D721Med (cell line): ENCODE measurements around the gene DIDO1.
A peak's percentile ranks its signal among the peaks of the same experiment; 100 is the strongest.

Source experiments
- DNase-seq: peaks from one replicate; pipeline ENCODE4 v3.0.0; 2011; ENCODE audit warnings: low spot score; ENCODE audit not compliant: insufficient read length
- FAIRE-seq: peaks from 2 replicates; lab custom pipeline; 2011; peaks lifted over from hg19 to GRCh38; lab: Jason Lieb, UNC
- TF ChIP-seq, protein P1 (sequence below): IDR thresholded peaks from 2 replicates; pipeline ENCODE4 v1.5.1; 2012; ENCODE audit warnings: mild to moderate bottlenecking, control low read depth; ENCODE audit not compliant: insufficient read depth; ENCODE audit errors: missing control alignments

Gene DIDO1

DNA sequence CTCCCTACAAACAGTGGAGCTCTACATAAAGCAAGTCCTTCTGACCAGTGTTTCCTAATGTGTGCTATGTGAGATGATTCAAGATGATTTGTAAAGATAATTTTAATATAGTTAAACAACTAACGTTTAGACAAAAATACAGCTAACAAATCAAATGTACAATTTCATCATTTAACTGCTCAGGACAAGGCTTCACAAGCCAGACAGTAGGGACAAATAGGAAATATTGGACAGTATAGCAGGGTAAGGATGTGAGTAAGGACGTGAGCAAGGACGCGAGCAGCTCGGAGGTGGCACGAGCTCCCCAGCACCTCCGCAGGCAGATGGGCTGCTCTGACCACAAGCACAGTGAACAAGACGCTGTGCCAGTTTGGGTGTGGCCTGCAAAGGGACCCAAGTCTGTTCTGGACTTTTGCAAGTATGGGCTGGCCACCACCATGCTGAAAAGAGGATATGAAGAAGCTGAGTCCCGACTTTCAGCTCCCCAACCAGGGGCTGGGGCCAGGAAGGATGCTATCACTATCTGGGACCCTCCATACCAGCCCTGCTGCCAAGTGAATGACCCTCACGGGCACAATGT is 14.5 kb downstream of the DIDO1 start:
- no peak for FAIRE-seq
- no peak for DNase-seq
- TF ChIP-seq, protein P1, sequence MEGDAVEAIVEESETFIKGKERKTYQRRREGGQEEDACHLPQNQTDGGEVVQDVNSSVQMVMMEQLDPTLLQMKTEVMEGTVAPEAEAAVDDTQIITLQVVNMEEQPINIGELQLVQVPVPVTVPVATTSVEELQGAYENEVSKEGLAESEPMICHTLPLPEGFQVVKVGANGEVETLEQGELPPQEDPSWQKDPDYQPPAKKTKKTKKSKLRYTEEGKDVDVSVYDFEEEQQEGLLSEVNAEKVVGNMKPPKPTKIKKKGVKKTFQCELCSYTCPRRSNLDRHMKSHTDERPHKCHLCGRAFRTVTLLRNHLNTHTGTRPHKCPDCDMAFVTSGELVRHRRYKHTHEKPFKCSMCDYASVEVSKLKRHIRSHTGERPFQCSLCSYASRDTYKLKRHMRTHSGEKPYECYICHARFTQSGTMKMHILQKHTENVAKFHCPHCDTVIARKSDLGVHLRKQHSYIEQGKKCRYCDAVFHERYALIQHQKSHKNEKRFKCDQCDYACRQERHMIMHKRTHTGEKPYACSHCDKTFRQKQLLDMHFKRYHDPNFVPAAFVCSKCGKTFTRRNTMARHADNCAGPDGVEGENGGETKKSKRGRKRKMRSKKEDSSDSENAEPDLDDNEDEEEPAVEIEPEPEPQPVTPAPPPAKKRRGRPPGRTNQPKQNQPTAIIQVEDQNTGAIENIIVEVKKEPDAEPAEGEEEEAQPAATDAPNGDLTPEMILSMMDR = no peak

GRCh38 chr20:62910777-62911497 is 15.4 kb downstream of the DIDO1 start:
- FAIRE-seq (no peak), DNase-seq (no peak)
- TF ChIP-seq, protein P1 = no peak

DNA sequence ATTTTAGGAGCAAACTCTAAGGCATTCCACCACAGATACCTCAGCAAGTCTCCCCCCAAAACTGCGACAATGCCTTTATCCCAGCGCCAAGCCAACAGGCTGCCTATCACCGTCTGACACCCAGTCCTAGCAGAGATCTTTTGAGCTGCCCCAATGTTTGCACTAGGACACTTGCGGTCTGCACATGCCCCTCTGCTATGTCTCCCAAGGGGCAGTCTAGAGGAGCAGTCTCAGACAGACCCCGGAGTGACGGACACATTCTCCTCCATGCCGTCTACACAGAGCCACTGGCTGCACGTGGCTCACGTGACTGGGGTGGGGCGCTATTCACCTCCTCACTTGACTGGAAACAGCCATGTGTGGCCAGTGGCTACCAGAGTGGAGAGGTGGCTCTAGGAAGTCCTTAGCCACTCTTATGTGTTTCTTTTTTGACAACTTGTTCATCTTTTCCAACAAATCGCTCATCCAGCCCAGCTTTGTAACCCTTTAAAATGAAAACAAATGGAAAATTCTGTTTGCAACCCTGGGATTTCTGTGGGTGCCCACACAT is 16.0 kb downstream of the DIDO1 start:
- no peak for FAIRE-seq
- TF ChIP-seq, protein P1 = no peak
- no peak for DNase-seq

DNA sequence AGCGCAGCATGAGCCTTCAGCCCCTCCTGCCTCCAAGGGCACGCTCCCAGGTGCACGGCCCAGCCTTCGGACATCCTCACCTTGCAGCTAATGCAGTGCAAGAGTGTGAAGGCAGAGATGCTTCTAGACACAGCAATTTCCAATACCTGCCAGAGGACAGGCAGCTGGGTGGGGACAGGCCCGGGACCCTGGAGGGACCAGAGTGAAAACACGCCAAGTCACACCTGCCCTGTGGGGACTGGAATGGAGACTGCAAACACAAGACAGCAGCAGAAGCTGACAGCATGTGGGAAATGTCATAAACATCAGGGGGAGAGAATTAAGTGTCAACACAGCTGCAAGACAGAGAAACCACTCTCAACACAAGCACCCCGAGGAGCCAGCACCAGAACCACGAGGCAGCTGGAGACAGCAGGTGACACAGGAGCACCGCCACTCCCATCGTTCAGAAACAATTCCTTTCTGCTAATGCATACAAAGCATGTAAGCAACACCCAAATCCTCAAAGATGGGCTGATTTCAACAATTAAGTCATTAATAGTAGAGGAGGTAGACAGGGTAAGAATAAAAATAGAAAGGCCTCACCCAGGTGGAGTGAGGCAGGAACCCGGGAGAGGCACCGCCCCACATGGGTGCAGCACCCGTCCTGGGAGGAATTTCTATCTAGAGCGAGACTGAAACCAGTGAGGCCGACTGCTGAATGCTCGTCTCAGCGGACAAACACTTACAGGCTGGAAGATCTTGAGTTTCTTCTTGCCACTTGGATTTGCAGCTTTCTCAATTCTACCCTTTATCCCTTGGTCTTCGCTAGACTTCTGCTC is 17.1 kb downstream of the DIDO1 start:
- TF ChIP-seq, protein P1 = no peak
- no peak for FAIRE-seq
- no peak for DNase-seq

GRCh38 chr20:62907384-62908317 is 18.7 kb downstream of the DIDO1 start:
- FAIRE-seq (no peak), DNase-seq (no peak)
- TF ChIP-seq, protein P1 = peak; percentile 32

DNA sequence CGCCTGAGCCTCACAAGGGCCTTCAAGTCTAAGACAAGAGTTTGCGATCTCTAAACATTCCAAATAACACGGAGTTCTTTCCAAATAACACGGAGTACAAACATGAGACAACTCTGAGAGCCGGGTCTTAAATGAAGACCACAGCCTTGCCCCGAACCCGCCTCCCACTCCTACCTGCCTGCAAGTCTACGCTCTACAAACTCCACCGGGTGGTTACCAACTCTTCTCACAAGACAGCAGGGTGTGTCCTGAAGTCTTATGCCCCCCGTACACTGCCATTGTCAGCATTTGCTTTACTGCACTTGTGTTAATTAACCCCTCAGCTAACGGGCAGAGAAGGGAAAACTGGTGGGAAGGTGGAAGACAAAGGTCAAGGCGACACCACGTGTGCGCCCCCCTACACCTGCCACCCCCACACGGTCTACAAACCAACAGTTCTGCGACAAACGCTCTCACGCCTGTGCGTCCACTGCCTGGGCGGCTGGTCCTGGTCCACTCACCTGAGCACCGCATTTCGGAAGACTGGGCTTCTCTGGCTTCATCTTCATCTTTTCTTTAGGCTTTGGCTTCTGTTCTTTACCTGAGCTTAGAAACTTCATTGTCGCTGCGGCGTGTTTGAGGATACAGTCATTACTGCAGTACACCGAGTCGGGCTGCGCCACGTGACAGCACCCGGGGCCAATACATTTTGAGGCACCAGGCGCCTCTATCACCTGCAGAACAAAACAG is 19.5 kb downstream of the DIDO1 start:
- FAIRE-seq = no peak

More for the DNA sequence above, 19.5 kb downstream of the DIDO1 start:
- no peak for DNase-seq
- TF ChIP-seq, protein P1 = no peak
